ENCODE results near the gene C3AR1.

The C3AR1 gene

GRCh38 chr12:8081251-8081920, 15.2 kb upstream of the C3AR1 start:
- Histone ChIP-seq H3K9ac (ENCODE audit: low read length) (peak overlapping the region; percentile 96), H3F3A (ENCODE audit: insufficient read depth, low read length) (peaks cover 23% of the 10 kb centered on the region), H3K79me2 (ENCODE audit: low read length) (peaks cover 48% of the 10 kb centered on the region), H3K27ac (ENCODE audit: low read length) (peak overlapping the region; percentile 98), H3K4me2 (ENCODE audit: low read depth, low read length) (peak overlapping the region; percentile 78), H3K9me3 (replicated peaks; ENCODE audit: insufficient read depth, low read length) (no peaks in the 10 kb centered on the region), H3K9me2 (replicated peaks; ENCODE audit: insufficient read depth, low read length) (no peaks in the 10 kb centered on the region), H3K36me3 (replicated peaks; ENCODE audit: insufficient read depth, low read length) (no peaks in the 10 kb centered on the region), H4K20me1 (ENCODE audit: insufficient read depth, low read length) (no peaks in the 10 kb centered on the region), H3K4me3 (ENCODE audit: low read length) (peak overlapping the region; percentile 95), H3K27me3 (replicated peaks; ENCODE audit: insufficient read depth, low read length) (no peaks in the 10 kb centered on the region), H2AFZ (ENCODE audit: low read length) (peak overlapping the region; percentile 84), H3K4me1 (ENCODE audit: low read length) (peaks cover 11% of the 10 kb centered on the region)
- peak; percentile 78 for DNase-seq
- TF ChIP-seq EZH2phosphoT487 (IDR thresholded peaks at IDR 0.05; ENCODE audit: low read length), result no peak
- TF ChIP-seq CTCF (IDR thresholded peaks at IDR 0.05; ENCODE audit: low read length), result no peak
- no peak for TF ChIP-seq EZH2 (optimal IDR thresholded peaks at IDR 0.05; ENCODE audit: low read depth, low read length)

- H3K36me3 ChIP-seq (replicated peaks; ENCODE audit: insufficient read depth, low read length), result no peaks in the 10 kb centered on the region
- DNase-seq, result no peak
- H3K9me3 ChIP-seq (replicated peaks; ENCODE audit: insufficient read depth, low read length), result no peaks in the 10 kb centered on the region
- peaks cover 11% of the 10 kb centered on the region for H3K4me1 ChIP-seq (ENCODE audit: low read length)
- no peak overlapping the region for H3K4me3 ChIP-seq (ENCODE audit: low read length)
- H3K9ac ChIP-seq (ENCODE audit: low read length), result no peak overlapping the region
- peaks cover 36% of the 10 kb centered on the region for H3K79me2 ChIP-seq (ENCODE audit: low read length)
- no peaks in the 10 kb centered on the region for H3K9me2 ChIP-seq (replicated peaks; ENCODE audit: insufficient read depth, low read length)
- peak overlapping the region; percentile 15; the same call in 1 of the 2 replicates for H2AFZ ChIP-seq (ENCODE audit: low read length)
- H4K20me1 ChIP-seq (ENCODE audit: insufficient read depth, low read length), result no peaks in the 10 kb centered on the region
- TF ChIP-seq CTCF (IDR thresholded peaks at IDR 0.05; ENCODE audit: low read length) (no peak), EZH2 (optimal IDR thresholded peaks at IDR 0.05; ENCODE audit: low read depth, low read length) (no peak), EZH2phosphoT487 (IDR thresholded peaks at IDR 0.05; ENCODE audit: low read length) (no peak)
- H3F3A ChIP-seq (ENCODE audit: insufficient read depth, low read length), result peaks cover 23% of the 10 kb centered on the region
- peak overlapping the region; percentile 78 for H3K4me2 ChIP-seq (ENCODE audit: low read depth, low read length)
- H3K27me3 ChIP-seq (replicated peaks; ENCODE audit: insufficient read depth, low read length), result no peaks in the 10 kb centered on the region
- H3K27ac ChIP-seq (ENCODE audit: low read length), result no peak overlapping the region
These were observed 14.0 kb upstream of the C3AR1 start for GRCh38 chr12:8080120-8080519.

GRCh38 chr12:8078916-8079315, 12.8 kb upstream of the C3AR1 start:
- H3K9me2 ChIP-seq (replicated peaks; ENCODE audit: insufficient read depth, low read length), result no peaks in the 10 kb centered on the region
- no peaks in the 10 kb centered on the region for H4K20me1 ChIP-seq (ENCODE audit: insufficient read depth, low read length)
- no peak for DNase-seq
- H3K27me3 ChIP-seq (replicated peaks; ENCODE audit: insufficient read depth, low read length), result no peaks in the 10 kb centered on the region
- TF ChIP-seq EZH2 (optimal IDR thresholded peaks at IDR 0.05; ENCODE audit: low read depth, low read length) (no peak), CTCF (IDR thresholded peaks at IDR 0.05; ENCODE audit: low read length) (no peak), EZH2phosphoT487 (IDR thresholded peaks at IDR 0.05; ENCODE audit: low read length) (no peak)
- H3K79me2 ChIP-seq (ENCODE audit: low read length), result peaks cover 24% of the 10 kb centered on the region
- H3K4me1 ChIP-seq (ENCODE audit: low read length), result peaks cover 11% of the 10 kb centered on the region
- no peak overlapping the region for H3K27ac ChIP-seq (ENCODE audit: low read length)
- H3K4me3 ChIP-seq (ENCODE audit: low read length), result no peak overlapping the region
- no peak overlapping the region for H3K4me2 ChIP-seq (ENCODE audit: low read depth, low read length)
- H3K9me3 ChIP-seq (replicated peaks; ENCODE audit: insufficient read depth, low read length), result no peaks in the 10 kb centered on the region
- no peak overlapping the region for H2AFZ ChIP-seq (ENCODE audit: low read length)
- no peaks in the 10 kb centered on the region for H3K36me3 ChIP-seq (replicated peaks; ENCODE audit: insufficient read depth, low read length)
- H3K9ac ChIP-seq (ENCODE audit: low read length), result no peak overlapping the region
- H3F3A ChIP-seq (ENCODE audit: insufficient read depth, low read length), result peaks cover 23% of the 10 kb centered on the region

All from MM.1S (cell line).